Measurements from ENCODE around the gene CSNK2A1. TPM values are rescaled to one million over a fixed set of nuclear protein-coding genes. Genes with fewer than 3 reads are reported as not detected.

The CSNK2A1 gene
- polyA plus RNA-seq, 1 donor from 2014 or later: 255 TPM

GRCh38 chr20:535958-536357 is 7.6 kb downstream of the CSNK2A1 start:
- no peak for TF ChIP-seq POLR2AphosphoS5 (IDR thresholded peaks at IDR 0.05)
- no peak for TF ChIP-seq REST (IDR thresholded peaks at IDR 0.05; ENCODE audit: borderline replicate concordance)
- TF ChIP-seq MXI1 (conservative IDR thresholded peaks at IDR 0.05; ENCODE audit: poor library complexity, severe bottlenecking): no peak
- no peak for TF ChIP-seq EP300 (conservative IDR thresholded peaks at IDR 0.05; ENCODE audit: poor library complexity, severe bottlenecking)
- TF ChIP-seq TAF1 (IDR thresholded peaks at IDR 0.05; ENCODE audit: low read depth): no peak
- TF ChIP-seq CTCF (IDR thresholded peaks at IDR 0.05; ENCODE audit: poor library complexity, severe bottlenecking): no peak
- TF ChIP-seq RAD21 (conservative IDR thresholded peaks at IDR 0.05): no peak
- no peak for TF ChIP-seq EZH2 (IDR thresholded peaks at IDR 0.05; ENCODE audit: borderline replicate concordance, insufficient read depth, low read length, poor library complexity, severe bottlenecking)
- TF ChIP-seq SMC3 (conservative IDR thresholded peaks at IDR 0.05; ENCODE audit: poor library complexity): no peak
- Histone ChIP-seq H3K27me3 (ENCODE audit: insufficient read depth, low read depth, low read length) (no peaks in the 10 kb centered on the region), H3K9me3 (ENCODE audit: low read length) (no peaks in the 10 kb centered on the region), H3K4me3 (ENCODE audit: low read length) (no peak overlapping the region), H3K9ac (ENCODE audit: low read length) (no peak overlapping the region), H2AFZ (ENCODE audit: low read depth, low read length) (no peak overlapping the region), H3F3A (ENCODE audit: insufficient read depth, low read length, poor library complexity, severe bottlenecking) (no peaks in the 10 kb centered on the region), H3K9me2 (ENCODE audit: insufficient read depth, low read length) (no peaks in the 10 kb centered on the region), H3K36me3 (ENCODE audit: insufficient read depth, low read length) (no peaks in the 10 kb centered on the region), H3K79me2 (replicated peaks; ENCODE audit: insufficient read depth, low read length) (peaks cover 100% of the 10 kb centered on the region), H4K20me1 (ENCODE audit: insufficient read depth) (no peaks in the 10 kb centered on the region), H3K4me2 (ENCODE audit: low read length) (no peak overlapping the region), H3K27ac (ENCODE audit: low read length) (no peak overlapping the region)

- H3K79me2 ChIP-seq (replicated peaks; ENCODE audit: insufficient read depth, low read length): peaks cover 100% of the 10 kb centered on the region
- H3K9ac ChIP-seq (ENCODE audit: low read length): no peak overlapping the region
- no peak overlapping the region for H2AFZ ChIP-seq (ENCODE audit: low read depth, low read length)
- H3K4me2 ChIP-seq (ENCODE audit: low read length): no peak overlapping the region
- H3K27ac ChIP-seq (ENCODE audit: low read length): no peak overlapping the region
- H3K4me3 ChIP-seq (ENCODE audit: low read length): no peak overlapping the region
- H3F3A ChIP-seq (ENCODE audit: insufficient read depth, low read length, poor library complexity, severe bottlenecking): no peaks in the 10 kb centered on the region
- no peaks in the 10 kb centered on the region for H3K27me3 ChIP-seq (ENCODE audit: insufficient read depth, low read depth, low read length)
- no peaks in the 10 kb centered on the region for H3K36me3 ChIP-seq (ENCODE audit: insufficient read depth, low read length)
- no peaks in the 10 kb centered on the region for H4K20me1 ChIP-seq (ENCODE audit: insufficient read depth)
- no peaks in the 10 kb centered on the region for H3K9me3 ChIP-seq (ENCODE audit: low read length)
- no peak for TF ChIP-seq SMC3 (conservative IDR thresholded peaks at IDR 0.05; ENCODE audit: poor library complexity)
- TF ChIP-seq TAF1 (IDR thresholded peaks at IDR 0.05; ENCODE audit: low read depth): no peak
- no peak for TF ChIP-seq RAD21 (conservative IDR thresholded peaks at IDR 0.05)
- no peak for TF ChIP-seq POLR2AphosphoS5 (IDR thresholded peaks at IDR 0.05)
- no peak for TF ChIP-seq EZH2 (IDR thresholded peaks at IDR 0.05; ENCODE audit: borderline replicate concordance, insufficient read depth, low read length, poor library complexity, severe bottlenecking)
- no peak for TF ChIP-seq REST (IDR thresholded peaks at IDR 0.05; ENCODE audit: borderline replicate concordance)
- no peak for TF ChIP-seq EP300 (conservative IDR thresholded peaks at IDR 0.05; ENCODE audit: poor library complexity, severe bottlenecking)
- TF ChIP-seq CTCF (IDR thresholded peaks at IDR 0.05; ENCODE audit: poor library complexity, severe bottlenecking): no peak
- TF ChIP-seq MXI1 (conservative IDR thresholded peaks at IDR 0.05; ENCODE audit: poor library complexity, severe bottlenecking): no peak
- H3K9me2 ChIP-seq (ENCODE audit: insufficient read depth, low read length): no peaks in the 10 kb centered on the region
Measured at GRCh38 chr20:533526-533925, 10.1 kb downstream of the CSNK2A1 start.
